H1 (cell line): Measurements from ENCODE around the gene ATP6V1B1.

Experiments used
- ZNF274 ChIP-seq: IDR thresholded peaks from 2 replicates; pipeline ENCODE4 v1.7.0; 2012; ENCODE audit warnings: low read length, borderline replicate concordance; ENCODE audit errors: extremely low read depth
- TF ChIP-seq, protein P1 (sequence below), 3 experiments: IDR thresholded peaks; 1 replicate in 2 of 3; 2 replicates in 1 of 3; pipeline versions ENCODE4 v1.5.1 to v1.6.1; 2011; ENCODE audit warnings: low read length in 3 of 3, mild to moderate bottlenecking in 3 of 3, inconsistent platforms in 2 of 3, low read depth in 1 of 3, moderate library complexity in 1 of 3; ENCODE audit not compliant: insufficient read depth in 1 of 3; ENCODE audit errors: control extremely low read depth in 1 of 3

DNA sequence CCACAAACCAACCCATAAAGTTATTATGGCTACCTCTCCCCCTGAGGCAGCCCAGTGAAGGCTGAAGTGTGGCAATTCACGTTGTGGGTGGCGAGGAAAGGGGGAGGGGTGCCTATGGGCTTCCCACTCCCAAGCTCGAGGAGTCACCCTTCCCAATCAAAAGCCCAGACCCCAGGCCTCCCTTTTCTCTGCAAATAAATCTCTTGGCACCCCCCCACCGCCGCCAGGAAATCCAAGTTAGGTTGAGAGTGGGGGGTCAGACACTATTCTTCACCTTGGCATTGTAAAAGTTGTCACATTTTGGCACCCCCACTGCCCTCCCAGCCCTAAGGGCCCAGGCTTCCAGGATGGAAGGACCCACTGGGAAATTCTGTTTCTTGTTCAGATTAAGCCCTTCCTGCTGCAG lies 49.6 kb downstream of the ATP6V1B1 start:
- TF ChIP-seq, protein P1, sequence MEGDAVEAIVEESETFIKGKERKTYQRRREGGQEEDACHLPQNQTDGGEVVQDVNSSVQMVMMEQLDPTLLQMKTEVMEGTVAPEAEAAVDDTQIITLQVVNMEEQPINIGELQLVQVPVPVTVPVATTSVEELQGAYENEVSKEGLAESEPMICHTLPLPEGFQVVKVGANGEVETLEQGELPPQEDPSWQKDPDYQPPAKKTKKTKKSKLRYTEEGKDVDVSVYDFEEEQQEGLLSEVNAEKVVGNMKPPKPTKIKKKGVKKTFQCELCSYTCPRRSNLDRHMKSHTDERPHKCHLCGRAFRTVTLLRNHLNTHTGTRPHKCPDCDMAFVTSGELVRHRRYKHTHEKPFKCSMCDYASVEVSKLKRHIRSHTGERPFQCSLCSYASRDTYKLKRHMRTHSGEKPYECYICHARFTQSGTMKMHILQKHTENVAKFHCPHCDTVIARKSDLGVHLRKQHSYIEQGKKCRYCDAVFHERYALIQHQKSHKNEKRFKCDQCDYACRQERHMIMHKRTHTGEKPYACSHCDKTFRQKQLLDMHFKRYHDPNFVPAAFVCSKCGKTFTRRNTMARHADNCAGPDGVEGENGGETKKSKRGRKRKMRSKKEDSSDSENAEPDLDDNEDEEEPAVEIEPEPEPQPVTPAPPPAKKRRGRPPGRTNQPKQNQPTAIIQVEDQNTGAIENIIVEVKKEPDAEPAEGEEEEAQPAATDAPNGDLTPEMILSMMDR (IDR thresholded peaks at IDR 0.05; ENCODE audit: control extremely low read depth in 1 of 3, insufficient read depth in 1 of 3, low read depth in 1 of 3, low read length in 3 of 3) = no peak
- TF ChIP-seq ZNF274 = no peak
